Measurements from ENCODE around the gene SDCCAG8.

Gene SDCCAG8

GRCh38 chr1:243457363-243457982 lies 201.6 kb downstream of the SDCCAG8 start:
- no peak for TF ChIP-seq CTCF (IDR thresholded peaks at IDR 0.05; ENCODE audit: low read depth, low read length, missing control alignments)
- no peak for DNase-seq (ENCODE audit: extremely low read depth, low read depth)

GRCh38 chr1:243459059-243459458 lies 203.2 kb downstream of the SDCCAG8 start:
- TF ChIP-seq CTCF (IDR thresholded peaks at IDR 0.05; ENCODE audit: low read depth, low read length, missing control alignments): no peak
- H3K4me3 ChIP-seq (replicated peaks; ENCODE audit: low read depth, low read length): no peak overlapping the region
- no peak for DNase-seq (ENCODE audit: extremely low read depth, low read depth)

More at GRCh38 chr1:243457363-243457982, 201.6 kb downstream of the SDCCAG8 start:
- no peak overlapping the region for H3K4me3 ChIP-seq (replicated peaks; ENCODE audit: low read depth, low read length)

GRCh38 chr1:243461700-243462099 lies 205.9 kb downstream of the SDCCAG8 start:
- H3K4me3 ChIP-seq (replicated peaks; ENCODE audit: low read depth, low read length): no peak overlapping the region
- TF ChIP-seq CTCF (IDR thresholded peaks at IDR 0.05; ENCODE audit: low read depth, low read length, missing control alignments): no peak
- no peak for DNase-seq (ENCODE audit: extremely low read depth, low read depth)

GRCh38 chr1:243462929-243463697 lies 207.3 kb downstream of the SDCCAG8 start:
- no peak for DNase-seq (ENCODE audit: extremely low read depth, low read depth)

GRCh38 chr1:243465081-243465480 lies 209.2 kb downstream of the SDCCAG8 start:
- no peak for TF ChIP-seq CTCF (IDR thresholded peaks at IDR 0.05; ENCODE audit: low read depth, low read length, missing control alignments)

More at GRCh38 chr1:243462929-243463697, 207.3 kb downstream of the SDCCAG8 start:
- H3K4me3 ChIP-seq (replicated peaks; ENCODE audit: low read depth, low read length): no peak overlapping the region
- TF ChIP-seq CTCF (IDR thresholded peaks at IDR 0.05; ENCODE audit: low read depth, low read length, missing control alignments): no peak

GRCh38 chr1:243465738-243466137 lies 209.9 kb downstream of the SDCCAG8 start:
- H3K4me3 ChIP-seq (replicated peaks; ENCODE audit: low read depth, low read length): no peak overlapping the region
- no peak for TF ChIP-seq CTCF (IDR thresholded peaks at IDR 0.05; ENCODE audit: low read depth, low read length, missing control alignments)
- DNase-seq (ENCODE audit: extremely low read depth, low read depth): no peak

More at GRCh38 chr1:243465081-243465480, 209.2 kb downstream of the SDCCAG8 start:
- no peak overlapping the region for H3K4me3 ChIP-seq (replicated peaks; ENCODE audit: low read depth, low read length)
- no peak for DNase-seq (ENCODE audit: extremely low read depth, low read depth)

Data from HFF-Myc (cell line).